GM23338 (cell line): ENCODE measurements around the gene JAG1.

Source experiments
- CREB1 ChIP-seq: fragments of 250-450 bp; sonication (Bioruptor Pico); IDR thresholded peaks from 2 replicates; pipeline ENCODE4 v1.5.0; 2020; ENCODE audit warnings: low read depth, mild to moderate bottlenecking, moderate library complexity
- CTCF ChIP-seq, 2 experiments: fragments of 200-600 bp in 1 of 2; sonication (generic) in 1 of 2; conservative IDR thresholded peaks; 2 replicates each; pipeline versions ENCODE4 v1.5.1 to v1.6.1; 2016 to 2017; ENCODE audit warnings: antibody characterized with exemption in 2 of 2, low read depth in 2 of 2, mild to moderate bottlenecking in 2 of 2, moderate library complexity in 1 of 2
- EZH2 ChIP-seq: fragments of 200-600 bp; sonication (generic); IDR thresholded peaks from one replicate; pipeline ENCODE4 v1.8.0; 2017; ENCODE audit warnings: antibody characterized with exemption, mild to moderate bottlenecking, low read depth; ENCODE audit not compliant: unreplicated experiment
- EZH2phosphoT487 ChIP-seq: fragments of 200-600 bp; sonication (generic); IDR thresholded peaks from one replicate; pipeline ENCODE4 v1.8.1; 2018; ENCODE audit warnings: antibody characterized with exemption; ENCODE audit not compliant: unreplicated experiment
- JUNB ChIP-seq: IDR thresholded peaks from one replicate; pipeline ENCODE4 v1.6.1; 2016; ENCODE audit warnings: antibody characterized with exemption; ENCODE audit not compliant: unreplicated experiment
- POLR2AphosphoS5 ChIP-seq: IDR thresholded peaks from 2 replicates; pipeline ENCODE4 v1.6.1; 2016; ENCODE audit warnings: antibody characterized with exemption, low read depth
- REST ChIP-seq: IDR thresholded peaks from one replicate; pipeline ENCODE4 v1.6.1; 2018; ENCODE audit warnings: antibody characterized with exemption; ENCODE audit not compliant: unreplicated experiment

- no peak for TF ChIP-seq EZH2phosphoT487
- no peak for TF ChIP-seq CTCF (conservative IDR thresholded peaks at IDR 0.05; ENCODE audit: low read depth in 2 of 2)
- TF ChIP-seq EZH2 = no peak
- no peak for TF ChIP-seq JUNB
- TF ChIP-seq POLR2AphosphoS5 = no peak
- no peak for TF ChIP-seq CREB1 (CRISPR knock-in tag)
- no peak for TF ChIP-seq REST
Measured at GRCh38 chr20:10594296-10594868, 79.4 kb downstream of the JAG1 start.
